Thyroid gland (tissue), 4 donors: Measurements from ENCODE around the gene ARL4D. TPM values are rescaled to one million over a fixed set of nuclear protein-coding genes. Genes with fewer than 3 reads are reported as not detected.
"Not testable (repeated sequence)": the region's sequence is repeated elsewhere in the genome, so short reads cannot be mapped to it uniquely, and the experiment has no call there.

Source experiments
- DNase-seq, 2 donors: peaks; one replicate each; pipeline ENCODE4 v3.0.0-alpha.2; 2019
- H3K27ac ChIP-seq, 3 donors: fragments of 200-600 bp; sonication (generic); 1 replicate in 2 of 3; 2 replicates in 1 of 3; pipeline ENCODE4 v1.5.1; 2016 to 2019; ENCODE audit warnings: mild to moderate bottlenecking in 1 of 3, moderate library complexity in 1 of 3
- H3K27me3 ChIP-seq: fragments of 200-600 bp; sonication (generic); one replicate; pipeline ENCODE4 v1.5.1; 2019
- H3K36me3 ChIP-seq, 2 donors: fragments of 200-600 bp; sonication (generic); one replicate each; pipeline ENCODE4 v1.5.1; 2016 to 2019
- H3K4me1 ChIP-seq, 2 donors: fragments of 200-600 bp; sonication (generic); one replicate each; pipeline ENCODE4 v1.5.1; 2017 to 2019
- H3K4me3 ChIP-seq, 3 donors: fragments of 200-600 bp; sonication (generic); replicated peaks in 1 of 3; 1 replicate in 2 of 3; 2 replicates in 1 of 3; pipeline ENCODE4 v1.5.1; 2016; ENCODE audit warnings: mild to moderate bottlenecking in 1 of 3
- H3K9me3 ChIP-seq: fragments of 200-600 bp; sonication (generic); one replicate; pipeline ENCODE4 v1.5.1; 2017
- POLR2A ChIP-seq, 2 donors: fragments of 450-650 bp; IDR thresholded peaks; one replicate each; pipeline ENCODE4 v1.6.1; 2017; ENCODE audit warnings: antibody characterized with exemption in 2 of 2, mild to moderate bottlenecking in 2 of 2, moderate library complexity in 1 of 2
- WGBS, 2 donors: methylation state at CpG; one replicate each; pipeline ENCODE4 v1.1.5; 2017; 5-methylcytosine and 5-hydroxymethylcytosine counted together
- intact Hi-C: fragments of 100-400 bp; cut with DNase I; formaldehyde crosslinking; loops from one replicate; pipeline ENCODE4 v1.15.1; 2023
- total RNA-seq, 4 donors: library from RNA; depleted of rRNA; stranded (reverse); fragments of >200 nt; gene quantifications; one replicate each; pipeline ENCODE4 v1.2.3, GENCODE V29; 2016
- TF ChIP-seq, protein P1 (sequence below), 6 experiments: fragments of 200-600 bp in 3 of 6; fragments of 450-650 bp in 3 of 6; sonication (generic) in 3 of 6; IDR thresholded peaks; one replicate each; pipeline ENCODE4 v1.5.1; 2016 to 2019; ENCODE audit warnings: antibody characterized with exemption in 6 of 6, mild to moderate bottlenecking in 2 of 6, inconsistent platforms in 1 of 6, moderate library complexity in 1 of 6

Gene ARL4D
- total RNA-seq, 4 donors from 2014 or later: 32.8 to 57.4 (median 48.9) TPM

DNA sequence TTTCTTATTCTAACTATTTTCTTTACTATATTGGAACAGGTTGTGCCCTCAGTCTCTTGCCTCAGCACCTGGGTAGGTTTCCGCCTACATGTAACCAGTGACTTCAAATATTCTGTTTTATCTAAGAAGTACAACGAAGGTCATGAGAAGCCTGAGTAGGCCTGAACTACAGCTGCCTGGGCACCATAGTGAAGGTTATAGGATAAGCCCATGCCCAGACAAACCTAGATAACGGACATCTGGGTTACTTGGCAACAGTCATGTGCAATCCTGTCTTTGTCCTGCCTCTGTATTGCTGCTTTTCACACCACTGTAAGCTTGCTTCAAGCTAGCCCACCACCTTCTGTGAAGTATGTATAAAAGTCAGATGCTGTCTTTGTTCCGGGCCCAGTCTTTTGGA is 25.4 kb upstream of the ARL4D start:
- TF ChIP-seq, protein P1, sequence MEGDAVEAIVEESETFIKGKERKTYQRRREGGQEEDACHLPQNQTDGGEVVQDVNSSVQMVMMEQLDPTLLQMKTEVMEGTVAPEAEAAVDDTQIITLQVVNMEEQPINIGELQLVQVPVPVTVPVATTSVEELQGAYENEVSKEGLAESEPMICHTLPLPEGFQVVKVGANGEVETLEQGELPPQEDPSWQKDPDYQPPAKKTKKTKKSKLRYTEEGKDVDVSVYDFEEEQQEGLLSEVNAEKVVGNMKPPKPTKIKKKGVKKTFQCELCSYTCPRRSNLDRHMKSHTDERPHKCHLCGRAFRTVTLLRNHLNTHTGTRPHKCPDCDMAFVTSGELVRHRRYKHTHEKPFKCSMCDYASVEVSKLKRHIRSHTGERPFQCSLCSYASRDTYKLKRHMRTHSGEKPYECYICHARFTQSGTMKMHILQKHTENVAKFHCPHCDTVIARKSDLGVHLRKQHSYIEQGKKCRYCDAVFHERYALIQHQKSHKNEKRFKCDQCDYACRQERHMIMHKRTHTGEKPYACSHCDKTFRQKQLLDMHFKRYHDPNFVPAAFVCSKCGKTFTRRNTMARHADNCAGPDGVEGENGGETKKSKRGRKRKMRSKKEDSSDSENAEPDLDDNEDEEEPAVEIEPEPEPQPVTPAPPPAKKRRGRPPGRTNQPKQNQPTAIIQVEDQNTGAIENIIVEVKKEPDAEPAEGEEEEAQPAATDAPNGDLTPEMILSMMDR (IDR thresholded peaks at IDR 0.05): no peak
- TF ChIP-seq POLR2A (IDR thresholded peaks at IDR 0.05): no peak
- Histone ChIP-seq H3K27ac (no peak overlapping the region), H3K4me1 (peaks cover 4 to 20% of the 10 kb centered on the region in 2 donors), H3K27me3 (no peaks in the 10 kb centered on the region), H3K9me3 (no peaks in the 10 kb centered on the region), H3K36me3 (no peaks in the 10 kb centered on the region), H3K4me3 (no peak overlapping the region)
- DNase-seq: no peak
- 99% methylated on average over 4 of the region's 4 CpGs for WGBS, 2 donors
- intact Hi-C loops: no loop called here

DNA sequence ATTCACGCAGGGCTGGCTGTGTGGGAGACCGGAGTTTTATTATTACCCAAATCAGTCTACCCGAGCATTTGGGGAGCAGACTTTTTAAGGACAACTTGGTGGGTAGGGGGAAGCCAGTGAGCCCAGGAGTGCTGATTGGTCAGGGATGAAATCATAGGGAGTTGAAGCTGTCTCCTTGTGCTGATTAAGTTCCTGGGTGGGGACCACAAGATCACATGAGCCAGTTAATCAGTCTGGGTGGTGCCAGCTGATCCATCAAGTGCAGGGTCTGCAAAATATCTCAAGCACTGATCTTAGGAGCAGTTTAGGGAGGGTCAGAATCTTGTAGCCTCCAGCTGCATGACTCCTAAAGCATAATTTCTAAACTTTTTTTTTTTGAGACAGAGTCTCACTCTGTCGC is 22.9 kb upstream of the ARL4D start:
- intact Hi-C loops, DNase-seq, H3K9me3 ChIP-seq, H3K27ac ChIP-seq, H3K4me3 ChIP-seq, H3K27me3 ChIP-seq, H3K36me3 ChIP-seq: not testable (repeated sequence)
- H3K4me1 ChIP-seq: peaks cover 4 to 15% of the 10 kb centered on the region in 2 donors
- WGBS, 2 donors: 74 to 96% methylated on average over 4 of the region's 4 CpGs

DNA sequence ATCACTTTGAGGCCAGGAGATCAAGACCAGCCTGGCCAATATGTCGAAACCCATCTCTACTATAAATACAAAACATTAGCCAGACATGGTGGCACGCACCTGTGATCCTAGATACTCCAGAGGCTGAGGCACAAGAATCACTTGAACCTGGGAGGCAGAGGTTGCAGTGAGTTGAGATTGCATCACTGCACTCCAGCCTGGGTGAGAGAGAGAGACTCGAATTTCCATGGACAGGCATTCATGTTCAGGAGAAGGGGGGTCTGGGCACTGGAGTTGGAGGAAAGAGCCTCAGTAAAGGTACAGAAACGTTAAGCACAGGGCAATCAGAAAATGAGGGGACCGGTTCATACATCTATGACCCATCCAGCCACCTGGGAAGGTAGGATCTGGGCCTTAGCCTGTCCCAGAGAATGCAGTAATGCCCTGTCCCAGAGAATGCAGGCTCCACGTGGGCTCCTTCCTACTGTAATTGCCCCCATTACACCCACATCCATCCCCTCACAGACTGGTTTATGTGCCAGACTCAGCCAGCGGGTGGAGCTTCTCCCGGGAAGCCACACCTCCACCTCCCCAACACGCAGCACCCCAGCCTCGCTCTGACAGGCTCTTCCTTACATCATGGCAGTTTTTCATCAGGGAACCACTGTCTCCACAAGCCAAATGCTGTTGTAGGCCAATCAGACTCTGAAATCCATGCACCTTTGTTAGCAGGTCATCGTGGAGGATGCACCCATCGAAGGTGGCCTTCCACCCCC is 21.6 kb upstream of the ARL4D start:
- DNase-seq: no peak

DNA sequence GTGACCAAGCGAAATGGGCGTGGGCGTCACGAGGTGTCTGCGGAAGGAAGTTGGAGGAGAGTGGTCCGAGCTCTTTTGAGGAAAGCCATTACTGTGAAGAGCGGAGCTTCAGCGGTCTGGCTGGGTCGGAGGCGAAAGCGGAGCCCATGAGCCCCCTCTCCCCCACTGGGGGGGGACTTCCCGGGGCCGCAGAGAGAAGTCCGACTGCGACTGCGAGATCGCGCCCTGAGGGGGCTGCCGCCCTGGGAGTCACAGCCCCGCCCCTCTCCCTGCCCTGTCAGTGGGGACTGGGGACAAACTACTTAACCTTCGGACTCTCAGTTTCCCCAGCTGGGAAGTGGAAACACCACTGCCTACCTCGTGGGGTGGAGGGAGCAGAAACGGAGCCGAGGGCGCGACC is 20.0 kb upstream of the ARL4D start:
- no peak overlapping the region for H3K4me3 ChIP-seq
- intact Hi-C loops: no loop called here
- no peak overlapping the region for H3K27ac ChIP-seq
- 87 to 93% methylated on average over 26 of the region's 26 CpGs for WGBS, 2 donors
- no peak for DNase-seq
- TF ChIP-seq, protein P1 (IDR thresholded peaks at IDR 0.05): no peak
- no peak for TF ChIP-seq POLR2A (IDR thresholded peaks at IDR 0.05)
- H3K27me3 ChIP-seq: no peaks in the 10 kb centered on the region
- no peaks in the 10 kb centered on the region for H3K9me3 ChIP-seq
- H3K36me3 ChIP-seq: no peaks in the 10 kb centered on the region
- peaks cover 0 to 14% of the 10 kb centered on the region in 2 donors for H3K4me1 ChIP-seq

More for the DNA sequence above, 21.6 kb upstream of the ARL4D start:
- H3K9me3 ChIP-seq: no peaks in the 10 kb centered on the region
- no peaks in the 10 kb centered on the region for H3K27me3 ChIP-seq
- no peak for TF ChIP-seq POLR2A (IDR thresholded peaks at IDR 0.05)
- TF ChIP-seq, protein P1 (IDR thresholded peaks at IDR 0.05): no peak
- no peaks in the 10 kb centered on the region for H3K36me3 ChIP-seq
- H3K27ac ChIP-seq: no peak overlapping the region
- intact Hi-C loops: no loop called here
- no peak overlapping the region for H3K4me3 ChIP-seq
- peaks cover 4 to 22% of the 10 kb centered on the region in 2 donors for H3K4me1 ChIP-seq
- 72 to 73% methylated on average over 12 of the region's 12 CpGs for WGBS, 2 donors

DNA sequence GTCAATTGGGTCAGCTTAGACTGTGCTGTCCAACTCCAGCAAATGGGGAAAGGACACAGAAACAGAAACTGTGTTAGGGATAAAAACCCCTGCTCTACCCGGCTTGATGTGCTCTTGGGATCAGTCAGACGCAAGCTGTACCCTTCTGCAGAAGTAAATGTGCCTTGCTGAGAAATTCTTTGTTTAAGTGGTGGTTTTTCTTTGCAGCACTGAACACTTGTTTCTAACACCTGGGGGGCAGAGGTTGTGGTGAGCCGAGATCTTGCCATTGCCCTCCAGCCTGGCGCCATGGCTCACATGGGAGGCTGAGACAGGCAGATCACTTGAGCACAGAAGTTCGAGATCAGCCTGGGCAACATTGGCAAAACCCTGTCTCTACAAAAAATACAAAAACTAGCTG is 18.5 kb upstream of the ARL4D start:
- Histone ChIP-seq H3K9me3 (no peaks in the 10 kb centered on the region), H3K36me3 (no peaks in the 10 kb centered on the region), H3K4me1 (peaks cover 0 to 14% of the 10 kb centered on the region in 2 donors), H3K4me3 (no peak overlapping the region), H3K27ac (no peak overlapping the region), H3K27me3 (no peaks in the 10 kb centered on the region)
- TF ChIP-seq POLR2A (IDR thresholded peaks at IDR 0.05): no peak
- TF ChIP-seq, protein P1 (IDR thresholded peaks at IDR 0.05): no peak
- 95 to 98% methylated on average over 5 of the region's 5 CpGs for WGBS, 2 donors
- intact Hi-C loops: no loop called here
- DNase-seq: no peak
